ENCODE data around the gene SLC12A2.

SLC12A2 gene

GRCh38 chr5:128228521-128228920, 145.0 kb downstream of the SLC12A2 start:
- no peaks in the 10 kb centered on the region for H3K27me3 ChIP-seq (replicated peaks)
- DNase-seq: no peak
- H3K27ac ChIP-seq: peak overlapping the region; percentile 51
- in situ Hi-C loops (cut with HindIII; ENCODE audit: low pct_ligation_motif_present, low sequenced_read_pairs): loop anchor here (25.0 kb wide), 1 partner anchor 259 kb away; no protein-coding TSS in a partner anchor
- TF ChIP-seq CTCF (IDR thresholded peaks at IDR 0.05; ENCODE audit: low read depth, low read length, missing control alignments): no peak
- H3K4me3 ChIP-seq (ENCODE audit: low read depth, low read length): no peak overlapping the region
- H3K36me3 ChIP-seq (replicated peaks): no peaks in the 10 kb centered on the region

- no peak overlapping the region for H3K27ac ChIP-seq
- H3K27me3 ChIP-seq (replicated peaks): no peaks in the 10 kb centered on the region
- in situ Hi-C loops (cut with HindIII; ENCODE audit: low pct_ligation_motif_present, low sequenced_read_pairs): loop anchor here (25.0 kb wide), 1 partner anchor 252 kb away; no protein-coding TSS in a partner anchor
- no peaks in the 10 kb centered on the region for H3K36me3 ChIP-seq (replicated peaks)
- TF ChIP-seq CTCF (IDR thresholded peaks at IDR 0.05; ENCODE audit: low read depth, low read length, missing control alignments): no peak
- H3K4me3 ChIP-seq (ENCODE audit: low read depth, low read length): no peak overlapping the region
- no peak for DNase-seq
Measured at GRCh38 chr5:128234928-128235641, 151.5 kb downstream of the SLC12A2 start.

- Histone ChIP-seq H3K36me3 (replicated peaks) (no peaks in the 10 kb centered on the region), H3K4me3 (ENCODE audit: low read depth, low read length) (no peak overlapping the region), H3K27me3 (replicated peaks) (no peaks in the 10 kb centered on the region), H3K27ac (no peak overlapping the region)
- DNase-seq: no peak
- TF ChIP-seq CTCF (IDR thresholded peaks at IDR 0.05; ENCODE audit: low read depth, low read length, missing control alignments): no peak
- in situ Hi-C loops (cut with HindIII; ENCODE audit: low pct_ligation_motif_present, low sequenced_read_pairs): loop anchor here (25.0 kb wide), 1 partner anchor 251 kb away; no protein-coding TSS in a partner anchor
Measured at GRCh38 chr5:128236334-128236733, 152.8 kb downstream of the SLC12A2 start.

GRCh38 chr5:128237000-128237399, 153.4 kb downstream of the SLC12A2 start:
- no peaks in the 10 kb centered on the region for H3K36me3 ChIP-seq (replicated peaks)
- H3K27ac ChIP-seq: no peak overlapping the region
- in situ Hi-C loops (cut with HindIII; ENCODE audit: low pct_ligation_motif_present, low sequenced_read_pairs): loop anchor here (25.0 kb wide), 1 partner anchor 250 kb away; no protein-coding TSS in a partner anchor
- TF ChIP-seq CTCF (IDR thresholded peaks at IDR 0.05; ENCODE audit: low read depth, low read length, missing control alignments): no peak
- H3K27me3 ChIP-seq (replicated peaks): no peaks in the 10 kb centered on the region
- DNase-seq: no peak
- no peak overlapping the region for H3K4me3 ChIP-seq (ENCODE audit: low read depth, low read length)

- DNase-seq: no peak
- Histone ChIP-seq H3K36me3 (replicated peaks) (no peaks in the 10 kb centered on the region), H3K27me3 (replicated peaks) (no peaks in the 10 kb centered on the region), H3K4me3 (ENCODE audit: low read depth, low read length) (no peak overlapping the region), H3K27ac (no peak overlapping the region)
- in situ Hi-C loops (cut with HindIII; ENCODE audit: low pct_ligation_motif_present, low sequenced_read_pairs): loop anchor here (25.0 kb wide), 1 partner anchor 250 kb away; no protein-coding TSS in a partner anchor
- TF ChIP-seq CTCF (IDR thresholded peaks at IDR 0.05; ENCODE audit: low read depth, low read length, missing control alignments): no peak
Measured at GRCh38 chr5:128237546-128237945, 154.0 kb downstream of the SLC12A2 start.
